NB4 (cell line): Measurements from ENCODE around the gene CENPX.

Source experiments
- DNase-seq: peaks from one replicate; pipeline ENCODE4 v3.0.0; 2010; ENCODE audit warnings: low read depth
- H3K4me3 ChIP-seq: one replicate; pipeline ENCODE4 v1.5.1; 2011; ENCODE audit warnings: mild to moderate bottlenecking, low read depth, low read length, moderate library complexity
- CTCF ChIP-seq: IDR thresholded peaks from one replicate; pipeline ENCODE4 v1.5.1; 2012; ENCODE audit warnings: low read depth, low read length
- MAX ChIP-seq: IDR thresholded peaks from 2 replicates; pipeline ENCODE4 v1.6.1; 2011; ENCODE audit warnings: low read depth, low read length
- MYC ChIP-seq: IDR thresholded peaks from 2 replicates; pipeline ENCODE4 v1.6.1; 2011; ENCODE audit warnings: low read depth, low read length
- POLR2A ChIP-seq: IDR thresholded peaks from 2 replicates; pipeline ENCODE4 v1.6.1; 2011; ENCODE audit warnings: mild to moderate bottlenecking; ENCODE audit not compliant: insufficient read length; ENCODE audit errors: extremely low read depth

The CENPX gene

DNA sequence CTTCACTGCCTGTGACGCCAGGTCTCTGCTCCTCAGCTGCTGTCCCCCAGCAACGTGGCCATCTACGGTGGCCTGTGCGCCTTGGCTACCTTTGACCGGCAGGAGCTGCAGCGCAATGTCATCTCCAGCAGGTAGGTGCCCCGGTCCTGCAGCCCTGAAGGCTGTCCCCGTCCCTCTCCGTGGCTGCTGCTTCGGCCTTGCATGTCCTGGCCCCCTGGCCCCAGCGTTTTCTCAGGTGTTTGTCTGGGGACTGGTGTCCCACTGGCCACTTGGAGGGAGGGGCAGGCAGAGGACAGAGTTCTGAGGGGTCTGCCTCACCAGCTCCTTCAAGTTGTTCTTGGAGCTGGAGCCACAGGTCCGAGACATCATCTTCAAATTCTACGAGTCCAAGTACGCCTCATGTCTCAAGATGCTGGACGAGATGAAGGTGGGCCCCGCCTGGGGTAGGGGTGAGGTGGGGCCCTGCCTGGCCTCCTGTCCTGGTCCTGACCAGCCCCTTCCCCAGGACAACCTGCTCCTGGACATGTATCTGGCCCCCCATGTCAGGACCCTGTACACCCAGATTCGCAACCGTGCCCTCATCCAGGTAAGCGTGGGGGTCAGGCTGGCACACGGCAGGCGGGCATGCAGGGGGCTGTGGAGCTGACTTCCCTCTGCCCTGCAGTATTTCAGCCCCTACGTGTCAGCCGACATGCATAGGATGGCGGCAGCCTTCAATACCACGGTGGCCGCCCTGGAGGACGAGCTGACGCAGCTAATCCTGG lies 33.5 kb upstream of the CENPX start:
- TF ChIP-seq MAX (no peak), CTCF (no peak)
- H3K4me3 ChIP-seq = no peak overlapping the region
- no peak for DNase-seq

DNA sequence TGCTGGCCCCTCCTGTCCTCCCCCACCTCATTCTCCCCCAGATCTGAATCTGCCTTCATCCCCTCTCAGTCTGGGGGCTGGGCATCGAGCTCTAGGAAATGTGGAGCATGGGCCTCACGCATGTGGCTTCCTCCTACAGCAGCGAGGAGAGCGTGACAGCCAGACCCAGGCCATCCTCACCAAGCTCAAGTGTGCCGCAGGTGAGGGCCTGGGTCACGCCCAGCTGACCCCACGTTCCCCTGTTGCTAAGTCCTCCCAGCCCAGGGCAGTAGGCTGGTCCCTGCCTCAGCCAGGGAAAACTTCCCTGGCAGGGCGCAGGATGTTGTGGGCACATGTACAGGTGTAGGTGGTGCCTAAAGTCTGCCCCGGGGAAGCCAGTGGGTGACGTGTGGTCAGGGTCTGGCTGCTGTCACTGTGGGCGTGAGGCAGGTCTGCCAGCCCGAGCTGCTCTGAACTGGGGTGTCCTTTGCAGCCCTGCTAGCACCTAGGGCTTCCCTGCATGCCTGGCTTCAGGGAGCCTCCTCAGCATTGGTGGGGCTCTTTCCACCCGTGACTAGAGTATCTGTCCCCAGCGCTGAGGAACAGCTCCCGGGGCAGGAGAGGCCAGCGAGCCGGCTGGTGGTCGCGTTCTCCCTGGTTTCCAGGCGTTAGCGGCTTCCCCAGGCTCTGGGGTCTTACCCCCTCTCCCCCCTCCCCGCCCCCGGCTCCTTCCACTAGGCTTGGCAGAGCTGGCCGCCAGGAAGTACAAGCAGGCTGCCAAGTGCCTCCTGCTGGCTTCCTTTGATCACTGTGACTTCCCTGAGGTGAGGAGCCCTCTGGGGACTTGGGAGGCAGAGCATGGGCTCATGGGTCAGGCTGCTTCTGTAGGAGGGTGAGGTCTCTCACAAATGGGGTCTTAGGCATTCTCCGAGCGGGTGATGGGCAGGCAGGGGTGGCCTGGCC lies 32.6 kb upstream of the CENPX start:
- DNase-seq = no peak
- no peak overlapping the region for H3K4me3 ChIP-seq
- TF ChIP-seq MYC = no peak
- TF ChIP-seq MAX = no peak
- no peak for TF ChIP-seq POLR2A
- TF ChIP-seq CTCF = no peak

DNA sequence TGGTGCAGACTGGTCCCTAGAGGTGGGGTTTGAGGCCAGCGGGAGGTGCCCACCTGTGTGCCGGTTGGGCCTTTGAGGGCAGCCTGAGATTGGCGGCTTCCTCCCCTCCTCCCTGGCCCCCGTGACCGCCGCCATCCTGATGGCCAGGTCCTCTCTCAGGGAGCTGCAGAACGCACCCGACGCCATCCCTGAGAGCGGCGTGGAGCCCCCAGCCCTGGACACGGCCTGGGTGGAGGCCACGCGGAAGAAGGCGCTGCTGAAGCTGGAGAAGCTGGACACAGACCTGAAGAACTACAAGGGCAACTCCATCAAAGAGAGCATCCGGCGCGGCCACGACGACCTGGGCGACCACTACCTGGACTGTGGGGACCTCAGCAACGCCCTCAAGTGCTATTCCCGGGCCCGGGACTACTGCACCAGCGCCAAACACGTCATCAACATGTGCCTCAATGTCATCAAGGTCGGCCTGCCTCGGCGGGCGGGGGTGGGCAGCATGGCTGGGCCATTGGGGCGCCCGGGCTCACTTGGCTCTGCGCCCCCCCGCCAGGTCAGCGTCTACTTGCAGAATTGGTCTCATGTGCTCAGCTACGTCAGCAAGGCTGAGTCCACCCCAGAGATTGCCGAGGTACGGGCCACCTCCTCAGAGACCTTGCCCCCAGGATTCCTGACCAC lies 31.8 kb upstream of the CENPX start:
- H3K4me3 ChIP-seq = no peak overlapping the region
- TF ChIP-seq MAX (no peak), POLR2A (no peak), MYC (no peak), CTCF (no peak)
- DNase-seq = no peak

DNA sequence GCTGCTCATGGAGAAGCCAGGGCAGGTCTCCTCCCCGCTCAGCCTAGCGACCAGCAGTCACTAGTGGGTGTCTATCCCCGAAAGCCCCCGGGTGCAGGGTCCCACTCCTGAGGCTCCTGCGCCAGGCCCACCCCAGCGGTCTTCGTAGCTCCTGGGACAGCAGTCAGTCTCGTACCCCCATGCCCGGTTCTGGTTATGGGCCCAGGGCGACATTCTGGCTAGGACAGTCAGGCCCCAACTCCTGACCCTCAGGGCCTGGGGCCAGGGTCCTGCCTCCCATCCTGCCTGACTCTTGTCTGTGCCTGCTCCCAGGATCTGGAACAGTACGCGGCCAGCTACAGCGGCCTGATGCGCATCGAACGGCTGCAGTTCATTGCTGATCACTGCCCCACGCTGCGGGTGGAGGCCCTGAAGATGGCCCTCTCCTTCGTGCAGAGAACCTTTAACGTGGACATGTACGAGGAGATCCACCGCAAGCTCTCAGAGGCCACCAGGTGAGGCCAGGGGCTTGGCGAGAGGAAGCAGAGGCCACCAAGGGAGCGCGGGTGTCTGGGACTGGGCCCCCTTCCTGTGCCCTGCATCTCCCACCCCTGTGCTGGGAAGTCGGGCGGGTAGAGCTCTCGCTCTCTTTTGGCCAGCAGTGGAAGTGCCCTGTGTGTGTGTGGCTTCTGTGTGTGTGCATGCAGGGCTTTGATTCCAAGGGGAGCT lies 31.0 kb upstream of the CENPX start:
- no peak for DNase-seq
- TF ChIP-seq POLR2A = no peak
- TF ChIP-seq MYC = no peak
- TF ChIP-seq CTCF = no peak
- TF ChIP-seq MAX = no peak
- no peak overlapping the region for H3K4me3 ChIP-seq

- H3K4me3 ChIP-seq = no peak overlapping the region
- TF ChIP-seq CTCF (no peak), MAX (no peak), POLR2A (no peak), MYC (no peak)
- no peak for DNase-seq
Measured at GRCh38 chr17:82053130-82053529, 30.5 kb upstream of the CENPX start.
